HEK293 (cell line): ENCODE data around the gene MSANTD2.

Source experiments
- EGR2 ChIP-seq: fragments of 450-650 bp; formaldehyde crosslinking; IDR thresholded peaks from 2 replicates; pipeline ENCODE4 v1.5.1; 2016; ENCODE audit warnings: low read depth, missing biosample characterization, missing genetic modification characterization
- GLI4 ChIP-seq: fragments of 450-650 bp; formaldehyde crosslinking; IDR thresholded peaks from 2 replicates; pipeline ENCODE4 v1.5.1; 2016; ENCODE audit warnings: missing biosample characterization, missing genetic modification characterization
- ZBTB21 ChIP-seq: fragments of 450-650 bp; formaldehyde crosslinking; IDR thresholded peaks from 2 replicates; pipeline ENCODE4 v1.5.1; 2017; ENCODE audit warnings: missing biosample characterization, missing genetic modification characterization
- ZNF184 ChIP-seq: fragments of 450-650 bp; IDR thresholded peaks from 2 replicates; pipeline ENCODE4 v1.5.1; 2018; ENCODE audit warnings: missing biosample characterization, mild to moderate bottlenecking, missing genetic modification characterization
- ZNF366 ChIP-seq: fragments of 450-650 bp; formaldehyde crosslinking; conservative IDR thresholded peaks from 2 replicates; pipeline ENCODE4 v1.5.1; 2016; ENCODE audit warnings: missing biosample characterization, missing genetic modification characterization
- TF ChIP-seq, protein P1 (sequence below): fragments of 450-650 bp; formaldehyde crosslinking; IDR thresholded peaks from 2 replicates; pipeline ENCODE4 v1.5.1; 2016; ENCODE audit warnings: missing biosample characterization, missing genetic modification characterization, borderline replicate concordance

DNA sequence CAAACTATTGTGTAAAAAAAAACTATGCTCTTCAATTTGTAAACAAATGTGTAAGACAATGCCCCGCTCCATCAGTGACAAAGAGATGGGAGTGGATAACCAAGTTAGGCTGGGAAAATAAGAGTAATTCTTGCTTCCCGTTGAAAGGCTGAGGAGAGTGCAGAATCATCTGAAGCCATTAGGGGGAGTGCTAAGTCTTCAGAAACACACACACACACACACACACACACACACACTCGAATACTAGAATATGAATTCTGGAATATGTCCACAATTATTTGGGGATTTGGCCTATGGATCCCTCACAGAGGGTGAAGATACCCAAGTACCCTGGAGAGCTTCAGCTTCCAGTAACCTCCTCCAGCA, 37.3 kb upstream of the MSANTD2 start:
- 0 out of 2 replicates have a peak, but pooled peaks have one; percentile 14 for TF ChIP-seq EGR2 (tag by site-specific recombination)
- TF ChIP-seq GLI4: no peak
- TF ChIP-seq ZNF366 (tag by site-specific recombination): no peak
- no peak for TF ChIP-seq ZNF184
- TF ChIP-seq, protein P1, sequence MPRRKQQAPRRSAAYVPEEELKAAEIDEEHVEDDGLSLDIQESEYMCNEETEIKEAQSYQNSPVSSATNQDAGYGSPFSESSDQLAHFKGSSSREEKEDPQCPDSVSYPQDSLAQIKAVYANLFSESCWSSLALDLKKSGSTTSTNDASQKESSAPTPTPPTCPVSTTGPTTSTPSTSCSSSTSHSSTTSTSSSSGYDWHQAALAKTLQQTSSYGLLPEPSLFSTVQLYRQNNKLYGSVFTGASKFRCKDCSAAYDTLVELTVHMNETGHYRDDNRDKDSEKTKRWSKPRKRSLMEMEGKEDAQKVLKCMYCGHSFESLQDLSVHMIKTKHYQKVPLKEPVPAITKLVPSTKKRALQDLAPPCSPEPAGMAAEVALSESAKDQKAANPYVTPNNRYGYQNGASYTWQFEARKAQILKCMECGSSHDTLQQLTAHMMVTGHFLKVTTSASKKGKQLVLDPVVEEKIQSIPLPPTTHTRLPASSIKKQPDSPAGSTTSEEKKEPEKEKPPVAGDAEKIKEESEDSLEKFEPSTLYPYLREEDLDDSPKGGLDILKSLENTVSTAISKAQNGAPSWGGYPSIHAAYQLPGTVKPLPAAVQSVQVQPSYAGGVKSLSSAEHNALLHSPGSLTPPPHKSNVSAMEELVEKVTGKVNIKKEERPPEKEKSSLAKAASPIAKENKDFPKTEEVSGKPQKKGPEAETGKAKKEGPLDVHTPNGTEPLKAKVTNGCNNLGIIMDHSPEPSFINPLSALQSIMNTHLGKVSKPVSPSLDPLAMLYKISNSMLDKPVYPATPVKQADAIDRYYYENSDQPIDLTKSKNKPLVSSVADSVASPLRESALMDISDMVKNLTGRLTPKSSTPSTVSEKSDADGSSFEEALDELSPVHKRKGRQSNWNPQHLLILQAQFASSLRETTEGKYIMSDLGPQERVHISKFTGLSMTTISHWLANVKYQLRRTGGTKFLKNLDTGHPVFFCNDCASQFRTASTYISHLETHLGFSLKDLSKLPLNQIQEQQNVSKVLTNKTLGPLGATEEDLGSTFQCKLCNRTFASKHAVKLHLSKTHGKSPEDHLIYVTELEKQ (tag by site-specific recombination): no peak
- no peak for TF ChIP-seq ZBTB21 (tag by site-specific recombination)
